ENCODE data around the gene DCST1. TPM values are rescaled to one million over a fixed set of nuclear protein-coding genes. Genes with fewer than 3 reads are reported as not detected.
A peak's percentile ranks its signal among the peaks of the same experiment; 100 is the strongest.

Gene DCST1
- total RNA-seq, 1 experiment from 2014 or later = 0.17 TPM

DNA sequence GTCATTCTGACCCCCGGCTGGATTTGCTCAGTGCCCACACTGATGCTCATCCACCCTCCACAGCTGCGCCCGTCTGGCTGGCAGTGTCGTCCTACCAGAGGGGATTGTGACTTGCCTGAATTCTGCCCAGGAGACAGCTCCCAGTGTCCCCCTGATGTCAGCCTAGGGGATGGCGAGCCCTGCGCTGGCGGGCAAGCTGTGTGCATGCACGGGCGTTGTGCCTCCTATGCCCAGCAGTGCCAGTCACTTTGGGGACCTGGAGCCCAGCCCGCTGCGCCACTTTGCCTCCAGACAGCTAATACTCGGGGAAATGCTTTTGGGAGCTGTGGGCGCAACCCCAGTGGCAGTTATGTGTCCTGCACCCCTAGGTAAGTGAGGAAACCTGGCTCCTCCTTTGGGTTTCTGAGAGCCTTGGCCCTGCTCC, 24.2 kb downstream of the DCST1 start:
- H3K9me3 Mint-ChIP-seq (ENCODE audit: low read depth, unreplicated experiment) = no peaks in the 10 kb centered on the region
- no peak for TF ChIP-seq CTCF (IDR thresholded peaks at IDR 0.05; ENCODE audit: unreplicated experiment)
- no peaks in the 10 kb centered on the region for H3K27me3 Mint-ChIP-seq (ENCODE audit: unreplicated experiment)
- peaks cover 11% of the 10 kb centered on the region for H3K4me1 Mint-ChIP-seq (ENCODE audit: low read depth, unreplicated experiment)
- BruUV-seq (replicated peaks) = no TSS peak
- H3K4me3 Mint-ChIP-seq (ENCODE audit: low read depth, unreplicated experiment) = no peak overlapping the region
- no peak overlapping the region for H3K27ac Mint-ChIP-seq (ENCODE audit: unreplicated experiment)
- peaks cover 23% of the 10 kb centered on the region for H3K36me3 Mint-ChIP-seq (ENCODE audit: insufficient read depth, unreplicated experiment)
- intact Hi-C loops (cut with micrococcal nuclease; ENCODE audit: unreplicated experiment) = loop anchor here (10.0 kb wide), 1 partner anchor 53 kb away; the partner anchor contains the start of gene ZBTB7B
- no peak for DNase-seq
- CTCF ChIA-PET = interaction anchor here (0.6 to 1.0 kb wide), 3 partner anchors 35 to 191 kb away, joined by 3 read pairs; no protein-coding TSS in a partner anchor

GRCh38 chr1:155060736-155061135, 27.1 kb downstream of the DCST1 start:
- CTCF ChIA-PET = interaction anchor here (0.6 to 1.9 kb wide), 11 partner anchors 9 to 452 kb away, joined by 3 to 11 read pairs (median 5); partner anchors contain the start of genes ADAM15, EFNA3, FLAD1 and LENEP
- no peak for TF ChIP-seq CTCF (IDR thresholded peaks at IDR 0.05; ENCODE audit: unreplicated experiment)
- DNase-seq = no peak
- H3K4me1 Mint-ChIP-seq (ENCODE audit: low read depth, unreplicated experiment) = peaks cover 30% of the 10 kb centered on the region
- H3K36me3 Mint-ChIP-seq (ENCODE audit: insufficient read depth, unreplicated experiment) = peaks cover 38% of the 10 kb centered on the region
- H3K27me3 Mint-ChIP-seq (ENCODE audit: unreplicated experiment) = no peaks in the 10 kb centered on the region
- intact Hi-C loops (cut with micrococcal nuclease; ENCODE audit: unreplicated experiment) = loop anchor here (5.0 to 10.0 kb wide), 3 partner anchors 88 to 386 kb away; partner anchors contain the start of genes CKS1B and SHC1
- H3K9me3 Mint-ChIP-seq (ENCODE audit: low read depth, unreplicated experiment) = no peaks in the 10 kb centered on the region
- H3K4me3 Mint-ChIP-seq (ENCODE audit: low read depth, unreplicated experiment) = no peak overlapping the region
- H3K27ac Mint-ChIP-seq (ENCODE audit: unreplicated experiment) = no peak overlapping the region
- BruUV-seq (replicated peaks) = no TSS peak

- Mint-ChIP-seq H3K27ac (ENCODE audit: unreplicated experiment) (no peak overlapping the region), H3K4me1 (ENCODE audit: low read depth, unreplicated experiment) (peaks cover 30% of the 10 kb centered on the region), H3K4me3 (ENCODE audit: low read depth, unreplicated experiment) (no peak overlapping the region), H3K36me3 (ENCODE audit: insufficient read depth, unreplicated experiment) (peaks cover 42% of the 10 kb centered on the region), H3K27me3 (ENCODE audit: unreplicated experiment) (no peaks in the 10 kb centered on the region), H3K9me3 (ENCODE audit: low read depth, unreplicated experiment) (no peaks in the 10 kb centered on the region)
- CTCF ChIA-PET = interaction anchor here (0.6 to 1.9 kb wide), 16 partner anchors 10 to 183 kb away, joined by 3 to 11 read pairs (median 4); partner anchors contain the start of genes ADAM15, EFNA3, FLAD1 and LENEP
- intact Hi-C loops (cut with micrococcal nuclease; ENCODE audit: unreplicated experiment) = loop anchor here (5.0 to 10.0 kb wide), 3 partner anchors 89 to 387 kb away; partner anchors contain the start of genes CKS1B and SHC1
- no TSS peak for BruUV-seq (replicated peaks)
- peak; percentile 99 for TF ChIP-seq CTCF (IDR thresholded peaks at IDR 0.05; ENCODE audit: unreplicated experiment)
- peak; percentile 96 for DNase-seq
These were observed 27.9 kb downstream of the DCST1 start for GRCh38 chr1:155061381-155062150.

- no peak for TF ChIP-seq CTCF (IDR thresholded peaks at IDR 0.05; ENCODE audit: unreplicated experiment)
- no peak for DNase-seq
- H3K4me1 Mint-ChIP-seq (ENCODE audit: low read depth, unreplicated experiment) = peaks cover 30% of the 10 kb centered on the region
- no peak overlapping the region for H3K27ac Mint-ChIP-seq (ENCODE audit: unreplicated experiment)
- H3K9me3 Mint-ChIP-seq (ENCODE audit: low read depth, unreplicated experiment) = no peaks in the 10 kb centered on the region
- H3K36me3 Mint-ChIP-seq (ENCODE audit: insufficient read depth, unreplicated experiment) = peaks cover 42% of the 10 kb centered on the region
- intact Hi-C loops (cut with micrococcal nuclease; ENCODE audit: unreplicated experiment) = loop anchor here (5.0 to 10.0 kb wide), 3 partner anchors 90 to 387 kb away; partner anchors contain the start of genes CKS1B and SHC1
- H3K4me3 Mint-ChIP-seq (ENCODE audit: low read depth, unreplicated experiment) = peak overlapping the region; percentile 76
- H3K27me3 Mint-ChIP-seq (ENCODE audit: unreplicated experiment) = no peaks in the 10 kb centered on the region
- BruUV-seq (replicated peaks) = no TSS peak
- CTCF ChIA-PET = interaction anchor here (0.6 to 3.0 kb wide), 15 partner anchors 11 to 184 kb away, joined by 3 to 28 read pairs (median 5); partner anchors contain the start of genes ADAM15, EFNA3, FLAD1 and LENEP
These were observed 28.6 kb downstream of the DCST1 start for GRCh38 chr1:155062151-155062686.
